Adrenal gland (tissue), 12 donors: Measurements from ENCODE around the gene TNFRSF25. TPM values are rescaled to one million over a fixed set of nuclear protein-coding genes. Genes with fewer than 3 reads are reported as not detected.

Experiments used
- DNase-seq, 7 donors: peaks; one replicate each; pipeline ENCODE4 v3.0.0-alpha.2; 2019 to 2020
- H3K27ac ChIP-seq, 5 donors: fragments of 200-600 bp; sonication (generic) in 4 of 5; 1 replicate in 3 of 5; 2 replicates in 2 of 5; pipeline versions ENCODE4 v1.5.1 to v1.8.0; 2016 to 2020; ENCODE audit warnings: mild to moderate bottlenecking in 1 of 5
- H3K27me3 ChIP-seq: fragments of 200-600 bp; 2 replicates; pipeline ENCODE4 v1.8.0; 2021
- H3K36me3 ChIP-seq, 2 donors: fragments of 200-600 bp; replicated peaks in 1 of 2; 1 replicate in 1 of 2; 2 replicates in 1 of 2; pipeline versions ENCODE4 v1.5.1 to v1.8.0; 2018 to 2022
- H3K4me1 ChIP-seq, 2 donors: fragments of 200-600 bp; replicated peaks in 1 of 2; 1 replicate in 1 of 2; 2 replicates in 1 of 2; pipeline versions ENCODE4 v1.5.1 to v1.8.0; 2018 to 2021
- H3K4me3 ChIP-seq, 4 donors: fragments of 200-600 bp; sonication (generic) in 3 of 4; one replicate each; pipeline ENCODE4 v1.5.1; 2016 to 2018
- H3K9me3 ChIP-seq, 3 donors: fragments of 200-600 bp; sonication (generic) in 1 of 3; replicated peaks in 1 of 3; 1 replicate in 2 of 3; 2 replicates in 1 of 3; pipeline versions ENCODE4 v1.5.1 to v1.8.0; 2016 to 2021
- CTCF ChIP-seq, 6 experiments: fragments of 450-650 bp in 4 of 6; fragments of 200-600 bp in 2 of 6; sonication (generic) in 1 of 6; IDR thresholded peaks; 1 replicate in 5 of 6; 2 replicates in 1 of 6; pipeline versions ENCODE4 v1.5.1 to v1.8.0; 2016 to 2021; ENCODE audit warnings: antibody characterized with exemption in 6 of 6, mild to moderate bottlenecking in 2 of 6, moderate library complexity in 1 of 6
- POLR2A ChIP-seq, 2 donors: fragments of 450-650 bp; IDR thresholded peaks; one replicate each; pipeline ENCODE4 v1.6.1; 2017; ENCODE audit warnings: antibody characterized with exemption in 2 of 2, mild to moderate bottlenecking in 2 of 2, moderate library complexity in 1 of 2
- WGBS, 4 donors: extraction: QIAGEN DNeasy Blood & Tissue Kit in 2 of 4; methylation state at CpG; one replicate each; pipeline versions ENCODE4 v1.1.5 to v1.1.7; 2013 to 2017; 5-methylcytosine and 5-hydroxymethylcytosine counted together
- intact Hi-C, 2 donors: fragments of 100-400 bp; cut with DNase I; formaldehyde crosslinking; loops; one replicate each; pipeline versions ENCODE4 v1.14.1 to v1.15.0; 2022 to 2023
- polyA plus RNA-seq, 3 donors: library from polyadenylated mRNA; stranded (reverse); fragments of 200-250 nt in 2 of 3; fragments of 350-450 nt in 1 of 3; fragmentation: Illumina TruSeq in 1 of 3; extraction: RNeasy Lipid Tissue Mini Kit (QIAGEN cat#74804) in 1 of 3; gene quantifications; one replicate each; pipeline ENCODE4 v1.2.3, GENCODE V29; 2013 to 2014
- total RNA-seq, 9 donors: library from RNA; depleted of rRNA in 4 of 9; stranded (reverse); fragments of >200 nt in 4 of 9; fragments of 120-200 nt in 1 of 9; fragmentation: NEBNext Ultra II Directional in 1 of 9; extraction: Animal tissue kit (Norgen Biotek cat#: 25700) in 1 of 9; gene quantifications; one replicate each; pipeline versions ENCODE4 v1.1.0 to v1.2.4, GENCODE V29; 2013 to 2023
- donor health status: healthy with polysubstance abuse.
- donor health status: Bipolar disorder and iron deficiency.
- donor health status: DM: yes; HTN: yes; CAD: no.
- donor health status: DM: no; HTN: no; CAD: no.
- donor health status: DM: no; HTN: no; CAD: no.
- donor health status: DM: yes; HTN: yes; CAD: no.

TNFRSF25 gene
- total and polyA plus RNA-seq, 12 donors, result 1.2 to 169 (median 9.7) TPM

- no peak overlapping the region for H3K27ac ChIP-seq
- peaks cover 0 to 3% of the 10 kb centered on the region in 2 donors for H3K4me1 ChIP-seq
- H3K27me3 ChIP-seq, result no peaks in the 10 kb centered on the region
- DNase-seq, result no peak
- H3K36me3 ChIP-seq, result peaks cover 0 to 47% of the 10 kb centered on the region in 2 donors
- no peak overlapping the region for H3K4me3 ChIP-seq
- WGBS, 4 donors, result 56 to 82% (median 71%) methylated on average over 7 to 21 of the region's 21 CpGs
- no peaks in the 10 kb centered on the region for H3K9me3 ChIP-seq
- TF ChIP-seq CTCF (IDR thresholded peaks at IDR 0.05) (no peak), POLR2A (IDR thresholded peaks at IDR 0.05) (no peak)
- intact Hi-C loops, result no loop called here
These were observed 440 bp downstream of the TNFRSF25 start for GRCh38 chr1:6465461-6466005.

- WGBS, 4 donors, result 90 to 100% (median 91%) methylated on average over 2 to 5 of the region's 5 CpGs
- Histone ChIP-seq H3K36me3 (peaks cover 0 to 41% of the 10 kb centered on the region in 2 donors), H3K9me3 (no peaks in the 10 kb centered on the region), H3K27me3 (no peaks in the 10 kb centered on the region), H3K27ac (no peak overlapping the region), H3K4me1 (peaks cover 0 to 9% of the 10 kb centered on the region in 2 donors), H3K4me3 (no peak overlapping the region)
- no peak for DNase-seq
- TF ChIP-seq CTCF (IDR thresholded peaks at IDR 0.05) (no peak), POLR2A (IDR thresholded peaks at IDR 0.05) (no peak)
- intact Hi-C loops, result no loop called here
These were observed 1.1 kb downstream of the TNFRSF25 start for GRCh38 chr1:6464915-6465314.

- DNase-seq, result peak in 1 of 7 donors; percentile 27
- intact Hi-C loops, result no loop called here
- H3K36me3 ChIP-seq, result peaks cover 0 to 37% of the 10 kb centered on the region in 2 donors
- 91 to 96% (median 94%) methylated on average over 7 of the region's 7 CpGs for WGBS, 4 donors
- TF ChIP-seq POLR2A (IDR thresholded peaks at IDR 0.05), result no peak
- TF ChIP-seq CTCF (IDR thresholded peaks at IDR 0.05), result no peak
- H3K27ac ChIP-seq, result no peak overlapping the region
- H3K4me1 ChIP-seq, result peaks cover 0 to 10% of the 10 kb centered on the region in 2 donors
- H3K27me3 ChIP-seq, result no peaks in the 10 kb centered on the region
- H3K4me3 ChIP-seq, result no peak overlapping the region
- no peaks in the 10 kb centered on the region for H3K9me3 ChIP-seq
These were observed 1.5 kb downstream of the TNFRSF25 start for GRCh38 chr1:6464514-6464836.

GRCh38 chr1:6463120-6463412 is 2.9 kb downstream of the TNFRSF25 start:
- Histone ChIP-seq H3K36me3 (peaks cover 0 to 23% of the 10 kb centered on the region in 2 donors), H3K9me3 (no peaks in the 10 kb centered on the region), H3K4me3 (no peak overlapping the region), H3K4me1 (peaks cover 0 to 10% of the 10 kb centered on the region in 2 donors), H3K27ac (no peak overlapping the region), H3K27me3 (no peaks in the 10 kb centered on the region)
- WGBS, 4 donors, result 91 to 100% (median 94%) methylated on average over 1 of the region's 1 CpG; no CpG with 5 or more reads in 1 of the 4 donors
- no peak for TF ChIP-seq CTCF (IDR thresholded peaks at IDR 0.05)
- TF ChIP-seq POLR2A (IDR thresholded peaks at IDR 0.05), result no peak
- no peak for DNase-seq
- intact Hi-C loops, result no loop called here
